ENCODE results near the gene SPAG7. TPM values are rescaled to one million over a fixed set of nuclear protein-coding genes. Genes with fewer than 3 reads are reported as not detected.
A peak's percentile ranks its signal among the peaks of the same experiment; 100 is the strongest.

Gene SPAG7
- total RNA-seq, 1 donor from 2014 or later = 158 TPM

- Histone ChIP-seq H3K4me1 (peaks cover 57% of the 10 kb centered on the region), H3K36me3 (peaks cover 9% of the 10 kb centered on the region), H3K9me3 (replicated peaks) (no peaks in the 10 kb centered on the region), H3K4me3 (peak overlapping the region; percentile 99), H3K27ac (replicated peaks) (peak overlapping the region; percentile 100), H3K27me3 (ENCODE audit: low read depth) (no peaks in the 10 kb centered on the region)
- TF ChIP-seq, protein P1, sequence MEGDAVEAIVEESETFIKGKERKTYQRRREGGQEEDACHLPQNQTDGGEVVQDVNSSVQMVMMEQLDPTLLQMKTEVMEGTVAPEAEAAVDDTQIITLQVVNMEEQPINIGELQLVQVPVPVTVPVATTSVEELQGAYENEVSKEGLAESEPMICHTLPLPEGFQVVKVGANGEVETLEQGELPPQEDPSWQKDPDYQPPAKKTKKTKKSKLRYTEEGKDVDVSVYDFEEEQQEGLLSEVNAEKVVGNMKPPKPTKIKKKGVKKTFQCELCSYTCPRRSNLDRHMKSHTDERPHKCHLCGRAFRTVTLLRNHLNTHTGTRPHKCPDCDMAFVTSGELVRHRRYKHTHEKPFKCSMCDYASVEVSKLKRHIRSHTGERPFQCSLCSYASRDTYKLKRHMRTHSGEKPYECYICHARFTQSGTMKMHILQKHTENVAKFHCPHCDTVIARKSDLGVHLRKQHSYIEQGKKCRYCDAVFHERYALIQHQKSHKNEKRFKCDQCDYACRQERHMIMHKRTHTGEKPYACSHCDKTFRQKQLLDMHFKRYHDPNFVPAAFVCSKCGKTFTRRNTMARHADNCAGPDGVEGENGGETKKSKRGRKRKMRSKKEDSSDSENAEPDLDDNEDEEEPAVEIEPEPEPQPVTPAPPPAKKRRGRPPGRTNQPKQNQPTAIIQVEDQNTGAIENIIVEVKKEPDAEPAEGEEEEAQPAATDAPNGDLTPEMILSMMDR (IDR thresholded peaks at IDR 0.05; ENCODE audit: borderline replicate concordance) = no peak
- intact Hi-C loops (cut with micrococcal nuclease) = no loop called here
- no peak for DNase-seq
These were observed 14.1 kb downstream of the SPAG7 start for GRCh38 chr17:4953451-4953961.

DNA sequence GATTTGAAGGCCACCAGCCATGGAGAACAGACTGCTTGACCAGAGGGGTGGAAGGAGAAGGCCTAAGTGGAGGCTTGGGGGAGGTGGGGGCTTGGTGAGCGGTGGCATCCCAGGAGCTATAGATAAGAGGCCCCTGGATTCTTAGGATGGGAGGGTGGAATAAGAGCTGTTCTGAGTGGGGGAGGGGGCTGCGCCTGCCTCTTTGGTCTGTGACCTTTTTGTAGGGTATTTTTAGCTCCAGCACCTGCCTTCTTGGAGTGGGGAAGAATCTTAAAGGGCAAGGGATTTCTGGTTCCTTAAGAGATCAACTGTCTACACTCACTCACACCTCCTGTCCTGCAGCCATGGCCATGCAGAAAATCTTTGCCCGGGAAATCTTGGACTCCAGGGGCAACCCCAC is 16.1 kb downstream of the SPAG7 start:
- TF ChIP-seq, protein P1 (IDR thresholded peaks at IDR 0.05; ENCODE audit: borderline replicate concordance) = no peak
- no peak for DNase-seq
- Histone ChIP-seq H3K4me3 (peak overlapping the region; percentile 99), H3K27me3 (ENCODE audit: low read depth) (no peaks in the 10 kb centered on the region), H3K36me3 (peaks cover 4% of the 10 kb centered on the region), H3K4me1 (peaks cover 59% of the 10 kb centered on the region), H3K27ac (replicated peaks) (peak overlapping the region; percentile 100), H3K9me3 (replicated peaks) (no peaks in the 10 kb centered on the region)
- intact Hi-C loops (cut with micrococcal nuclease) = no loop called here

GRCh38 chr17:4950746-4951204 is 16.8 kb downstream of the SPAG7 start, which contains the start of gene ENO3:
TSS of gene ENO3 (plus strand) at chr17:4951119. CDS start at chr17:4951830, 711 bp downstream.
- DNase-seq = peak; percentile 56
- intact Hi-C loops (cut with micrococcal nuclease) = no loop called here

DNA sequence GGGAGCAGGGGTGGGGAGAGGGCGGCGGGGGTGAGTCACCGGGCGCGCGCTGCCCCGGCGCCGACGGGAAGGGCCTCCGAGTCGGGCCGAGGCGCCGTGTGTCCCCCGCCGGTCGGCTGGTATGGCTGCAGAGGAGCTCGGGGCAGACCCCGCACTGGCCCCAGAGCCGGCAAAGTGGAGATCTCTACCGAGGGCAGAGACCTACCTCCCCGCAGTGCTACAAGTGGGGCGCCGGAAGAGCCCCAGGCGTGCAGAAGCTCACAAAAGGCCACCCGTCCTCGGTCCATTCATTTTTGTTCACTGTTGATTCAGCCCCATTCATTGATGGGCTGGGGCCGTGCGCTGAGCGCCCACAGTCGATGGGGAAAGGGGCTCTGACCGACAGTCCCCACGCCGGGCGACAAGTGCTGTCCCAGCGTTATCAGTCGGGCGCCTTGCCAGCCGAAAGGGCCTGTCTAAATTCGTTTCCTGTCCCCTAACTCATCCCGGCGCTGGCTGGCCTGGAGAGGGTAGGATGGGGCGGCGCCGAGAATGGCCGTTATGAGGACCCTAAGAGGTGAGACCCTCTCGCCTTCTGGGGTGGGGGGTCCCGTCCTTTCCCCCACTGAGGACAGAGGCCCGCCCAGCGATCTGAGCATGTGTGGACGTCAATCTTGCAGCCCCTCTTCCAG is 17.4 kb downstream of the SPAG7 start:
- H3K4me3 ChIP-seq = peak overlapping the region; percentile 99
- H3K27me3 ChIP-seq (ENCODE audit: low read depth) = no peaks in the 10 kb centered on the region
- no peaks in the 10 kb centered on the region for H3K9me3 ChIP-seq (replicated peaks)
- peaks cover 72% of the 10 kb centered on the region for H3K4me1 ChIP-seq
- H3K36me3 ChIP-seq = peaks cover 16% of the 10 kb centered on the region
- TF ChIP-seq, protein P1 (IDR thresholded peaks at IDR 0.05; ENCODE audit: borderline replicate concordance) = no peak
- intact Hi-C loops (cut with micrococcal nuclease) = no loop called here
- peak overlapping the region; percentile 100 for H3K27ac ChIP-seq (replicated peaks)
- peak; percentile 78 for DNase-seq

More at GRCh38 chr17:4950746-4951204, 16.8 kb downstream of the SPAG7 start, which contains the start of gene ENO3:
- Histone ChIP-seq H3K4me3 (peak within 1 kb of the TSS; percentile 99), H3K27me3 (ENCODE audit: low read depth) (no peaks in the 10 kb centered on the region), H3K36me3 (peaks cover 10% of the 10 kb centered on the region), H3K9me3 (replicated peaks) (no peaks in the 10 kb centered on the region), H3K4me1 (peaks cover 66% of the 10 kb centered on the region), H3K27ac (replicated peaks) (peak within 1 kb of the TSS; percentile 100)
- TF ChIP-seq, protein P1 (IDR thresholded peaks at IDR 0.05; ENCODE audit: borderline replicate concordance) = no peak

DNA sequence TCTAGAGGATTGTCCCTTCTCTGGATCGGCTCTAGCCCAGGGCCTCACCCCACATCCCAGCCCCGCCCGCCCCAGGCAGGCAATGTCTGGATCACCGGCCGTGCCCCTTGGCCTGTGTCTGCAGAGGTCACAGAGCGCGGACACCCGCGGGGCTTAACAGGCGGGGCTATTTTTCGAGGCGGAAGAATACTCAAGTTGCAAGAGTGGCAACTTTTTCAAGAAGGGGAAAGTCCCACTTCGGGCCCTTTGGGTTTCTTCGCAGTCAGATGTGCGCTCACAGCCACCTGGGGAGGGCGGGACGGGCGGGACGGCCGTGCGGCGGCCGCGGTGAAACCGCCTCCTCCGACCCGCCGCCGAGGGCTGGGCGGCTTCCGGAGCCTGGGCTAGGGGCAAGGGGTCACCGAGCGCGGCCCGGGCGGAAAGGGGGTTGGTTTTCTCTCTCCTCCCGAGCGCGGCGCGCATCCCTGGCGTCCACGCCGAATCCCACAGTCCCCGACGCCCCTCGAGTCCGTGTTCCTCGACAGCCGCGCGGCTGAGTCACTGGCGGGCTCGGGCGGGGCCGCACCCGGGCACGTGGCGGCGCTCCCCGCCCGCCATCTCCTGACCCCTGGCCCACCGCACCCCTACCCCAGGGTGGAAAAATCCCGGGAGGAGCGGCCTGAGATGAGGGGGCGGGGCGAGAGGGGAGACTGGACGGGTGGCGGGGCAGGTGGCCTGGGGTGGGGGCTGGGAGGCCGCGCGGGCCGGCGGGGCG is 18.1 kb downstream of the SPAG7 start:
- intact Hi-C loops (cut with micrococcal nuclease) = no loop called here
- peaks cover 23% of the 10 kb centered on the region for H3K36me3 ChIP-seq
- DNase-seq = peak; percentile 75
- H3K9me3 ChIP-seq (replicated peaks) = no peaks in the 10 kb centered on the region
- H3K27ac ChIP-seq (replicated peaks) = peak overlapping the region; percentile 100
- peaks cover 79% of the 10 kb centered on the region for H3K4me1 ChIP-seq
- peak overlapping the region; percentile 99 for H3K4me3 ChIP-seq
- H3K27me3 ChIP-seq (ENCODE audit: low read depth) = no peaks in the 10 kb centered on the region
- TF ChIP-seq, protein P1 (IDR thresholded peaks at IDR 0.05; ENCODE audit: borderline replicate concordance) = no peak

All from left ventricle myocardium inferior (tissue), 1 donor.